ENCODE data around the gene ADAMTS4.

DNA sequence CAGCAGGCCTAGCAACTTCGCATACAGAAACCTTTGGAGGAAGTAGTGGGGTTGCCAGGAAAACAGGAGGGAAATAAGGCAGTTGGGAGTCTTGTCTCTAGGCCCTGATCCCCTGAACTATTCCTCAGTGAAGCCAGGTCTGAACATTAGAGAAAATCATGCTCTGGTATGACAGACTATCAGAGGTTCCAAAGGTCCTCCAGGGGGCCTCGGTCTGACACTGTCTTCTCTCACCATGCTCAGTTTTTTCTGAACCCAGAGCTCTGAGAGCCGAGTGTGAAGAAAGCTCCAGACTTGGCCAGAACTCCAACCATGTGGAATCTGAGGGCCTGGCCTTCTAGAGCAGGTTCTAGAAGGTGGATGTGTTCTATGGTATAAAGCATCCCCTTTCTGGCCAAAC, 31.0 kb upstream of the ADAMTS4 start:
- TF ChIP-seq, protein P1, sequence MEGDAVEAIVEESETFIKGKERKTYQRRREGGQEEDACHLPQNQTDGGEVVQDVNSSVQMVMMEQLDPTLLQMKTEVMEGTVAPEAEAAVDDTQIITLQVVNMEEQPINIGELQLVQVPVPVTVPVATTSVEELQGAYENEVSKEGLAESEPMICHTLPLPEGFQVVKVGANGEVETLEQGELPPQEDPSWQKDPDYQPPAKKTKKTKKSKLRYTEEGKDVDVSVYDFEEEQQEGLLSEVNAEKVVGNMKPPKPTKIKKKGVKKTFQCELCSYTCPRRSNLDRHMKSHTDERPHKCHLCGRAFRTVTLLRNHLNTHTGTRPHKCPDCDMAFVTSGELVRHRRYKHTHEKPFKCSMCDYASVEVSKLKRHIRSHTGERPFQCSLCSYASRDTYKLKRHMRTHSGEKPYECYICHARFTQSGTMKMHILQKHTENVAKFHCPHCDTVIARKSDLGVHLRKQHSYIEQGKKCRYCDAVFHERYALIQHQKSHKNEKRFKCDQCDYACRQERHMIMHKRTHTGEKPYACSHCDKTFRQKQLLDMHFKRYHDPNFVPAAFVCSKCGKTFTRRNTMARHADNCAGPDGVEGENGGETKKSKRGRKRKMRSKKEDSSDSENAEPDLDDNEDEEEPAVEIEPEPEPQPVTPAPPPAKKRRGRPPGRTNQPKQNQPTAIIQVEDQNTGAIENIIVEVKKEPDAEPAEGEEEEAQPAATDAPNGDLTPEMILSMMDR (IDR thresholded peaks at IDR 0.05), result no peak
- no peak for TF ChIP-seq POLR2A (IDR thresholded peaks at IDR 0.05; ENCODE audit: low read depth)
